GM19463 (cell line): ENCODE data around the gene ROGDI.

ENCODE experiments used
- ATAC-seq: cut with Tn5 transposase; IDR thresholded peaks from one replicate; pipeline ENCODE4 v1.9.1; 2021; ENCODE audit warnings: mild to moderate bottlenecking, moderate library complexity; ENCODE audit not compliant: unreplicated experiment

ROGDI gene

GRCh38 chr16:4768549-4769305 is 33.7 kb downstream of the ROGDI start:
- peak; percentile 58 for ATAC-seq

GRCh38 chr16:4767872-4768548 is 34.4 kb downstream of the ROGDI start:
- ATAC-seq = no peak

- peak; percentile 91 for ATAC-seq
Observed at GRCh38 chr16:4766875-4767628, 35.4 kb downstream of the ROGDI start, which contains the start of gene ZNF500. Gene ZNF500, minus strand, starts transcription at chr16:4767162. Its CDS starts 1,184 bp downstream, at chr16:4765978.

- ATAC-seq = no peak
Observed at GRCh38 chr16:4765511-4766474, 36.6 kb downstream of the ROGDI start.

- no peak for ATAC-seq
Observed at GRCh38 chr16:4763791-4764190, 38.6 kb downstream of the ROGDI start.

GRCh38 chr16:4762205-4762604 is 40.2 kb downstream of the ROGDI start:
- no peak for ATAC-seq

- no peak for ATAC-seq
Observed at GRCh38 chr16:4760221-4760910, 42.1 kb downstream of the ROGDI start.

GRCh38 chr16:4755687-4756086 is 46.7 kb downstream of the ROGDI start:
- ATAC-seq = no peak

- ATAC-seq = no peak
Observed at GRCh38 chr16:4754865-4755264, 47.6 kb downstream of the ROGDI start.

GRCh38 chr16:4753227-4753626 is 49.2 kb downstream of the ROGDI start:
- no peak for ATAC-seq

- no peak for ATAC-seq
Observed at GRCh38 chr16:4752351-4753100, 49.9 kb downstream of the ROGDI start.

GRCh38 chr16:4750896-4751295 is 51.5 kb downstream of the ROGDI start:
- ATAC-seq = no peak

GRCh38 chr16:4749700-4750257 is 52.7 kb downstream of the ROGDI start:
- ATAC-seq = no peak

- no peak for ATAC-seq
Observed at GRCh38 chr16:4748682-4749411, 53.6 kb downstream of the ROGDI start.

- ATAC-seq = no peak
Observed at GRCh38 chr16:4747906-4748681, 54.3 kb downstream of the ROGDI start.

GRCh38 chr16:4746991-4747574 is 55.4 kb downstream of the ROGDI start:
- ATAC-seq = no peak
